Hypothalamus (tissue), 51 donors: ENCODE measurements around the gene SGCE.
A peak's percentile ranks its signal among the peaks of the same experiment; 100 is the strongest.
"Not testable (repeated sequence)": the region's sequence is repeated elsewhere in the genome, so short reads cannot be mapped to it uniquely, and the experiment has no call there.

Experiments used
- DNase-seq, 51 donors: peaks; one replicate each; lab custom pipeline; 2025; lab: John Stamatoyannopoulos, UW

The SGCE gene, protein sequence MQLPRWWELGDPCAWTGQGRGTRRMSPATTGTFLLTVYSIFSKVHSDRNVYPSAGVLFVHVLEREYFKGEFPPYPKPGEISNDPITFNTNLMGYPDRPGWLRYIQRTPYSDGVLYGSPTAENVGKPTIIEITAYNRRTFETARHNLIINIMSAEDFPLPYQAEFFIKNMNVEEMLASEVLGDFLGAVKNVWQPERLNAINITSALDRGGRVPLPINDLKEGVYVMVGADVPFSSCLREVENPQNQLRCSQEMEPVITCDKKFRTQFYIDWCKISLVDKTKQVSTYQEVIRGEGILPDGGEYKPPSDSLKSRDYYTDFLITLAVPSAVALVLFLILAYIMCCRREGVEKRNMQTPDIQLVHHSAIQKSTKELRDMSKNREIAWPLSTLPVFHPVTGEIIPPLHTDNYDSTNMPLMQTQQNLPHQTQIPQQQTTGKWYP

DNA sequence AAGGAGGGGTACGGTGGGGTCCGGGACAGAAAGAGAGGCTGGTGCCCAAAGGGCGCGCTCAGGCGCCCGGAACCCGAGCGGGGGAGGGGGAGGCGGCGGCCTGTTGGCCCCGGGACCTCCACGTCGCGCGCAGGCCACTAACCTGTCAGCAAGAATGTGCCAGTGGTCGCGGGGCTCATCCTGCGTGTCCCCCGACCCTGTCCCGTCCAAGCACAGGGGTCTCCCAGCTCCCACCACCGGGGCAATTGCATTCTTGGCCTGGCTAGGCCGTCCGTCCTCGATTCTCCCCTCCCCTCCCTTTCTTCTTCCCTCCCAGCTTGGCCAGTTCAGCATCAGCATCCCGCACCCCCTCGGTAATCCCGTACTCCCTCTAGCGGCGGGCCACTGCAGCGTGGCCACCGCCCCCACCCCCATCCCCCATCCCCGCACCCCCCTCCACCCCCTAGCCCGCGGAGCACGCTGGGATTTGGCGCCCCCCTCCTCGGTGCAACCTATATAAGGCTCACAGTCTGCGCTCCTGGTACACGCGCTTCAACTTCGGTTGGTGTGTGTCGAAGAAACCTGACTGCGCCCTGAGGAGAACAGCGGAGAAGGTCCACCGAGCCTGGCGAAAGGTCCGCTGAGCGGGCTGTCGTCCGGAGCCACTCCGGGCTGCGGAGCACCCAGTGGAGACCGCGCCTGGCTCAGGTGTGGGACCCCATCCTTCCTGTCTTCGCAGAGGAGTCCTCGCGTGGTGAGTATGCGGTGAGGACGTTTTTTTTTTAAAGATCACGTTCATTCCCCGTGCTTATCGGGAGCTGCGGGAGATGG lies at the start of gene SGCE:
Gene SGCE (minus strand): TSS at position 286 of the 810 bp plus-strand sequence. CDS start 35 bp downstream, at position 251.
- DNase-seq: peak; percentile 21 to 85 (median 70)

DNA sequence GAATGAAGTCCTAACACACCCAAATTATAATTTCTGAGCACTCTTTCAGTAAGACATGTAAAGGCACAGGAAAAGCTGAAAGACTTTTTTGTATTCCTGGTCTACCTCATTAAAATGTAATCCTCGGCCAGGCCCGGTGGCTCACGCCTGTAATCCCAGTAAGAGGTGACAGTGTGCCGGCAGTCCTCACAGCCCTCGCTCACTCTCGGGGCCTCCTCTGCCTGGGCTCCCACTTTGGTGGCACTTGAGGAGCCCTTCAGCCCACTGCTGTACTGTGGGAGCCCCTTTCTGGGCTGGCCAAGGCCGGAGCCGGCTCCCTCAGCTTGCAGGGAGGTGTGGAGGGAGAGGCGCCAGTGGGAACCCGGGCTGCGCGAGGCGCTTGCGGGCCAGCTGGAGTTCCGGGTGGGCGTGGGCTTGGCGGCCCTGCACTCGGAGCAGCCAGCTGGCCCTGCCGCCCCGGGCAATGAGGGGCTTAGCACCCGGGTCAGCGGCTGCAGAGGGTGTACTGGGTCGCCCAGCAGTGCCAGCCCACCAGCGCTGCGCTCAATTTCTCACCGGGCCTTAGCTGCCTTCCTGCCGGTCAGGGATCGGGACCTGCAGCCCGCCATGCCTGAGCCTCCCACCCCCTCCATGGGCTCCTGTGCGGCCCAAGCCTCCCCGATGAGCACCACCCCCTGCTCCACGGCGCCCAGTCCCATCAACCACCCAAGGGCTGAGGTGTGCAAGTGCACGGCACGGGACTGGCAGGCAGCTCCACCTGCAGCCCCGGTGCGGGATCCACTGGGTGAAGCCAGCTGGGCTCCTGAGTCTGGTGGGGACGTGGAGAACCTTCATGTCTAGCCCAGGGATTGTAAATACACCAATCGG lies 49.5 kb upstream of the SGCE start:
- not testable (repeated sequence) for DNase-seq

DNA sequence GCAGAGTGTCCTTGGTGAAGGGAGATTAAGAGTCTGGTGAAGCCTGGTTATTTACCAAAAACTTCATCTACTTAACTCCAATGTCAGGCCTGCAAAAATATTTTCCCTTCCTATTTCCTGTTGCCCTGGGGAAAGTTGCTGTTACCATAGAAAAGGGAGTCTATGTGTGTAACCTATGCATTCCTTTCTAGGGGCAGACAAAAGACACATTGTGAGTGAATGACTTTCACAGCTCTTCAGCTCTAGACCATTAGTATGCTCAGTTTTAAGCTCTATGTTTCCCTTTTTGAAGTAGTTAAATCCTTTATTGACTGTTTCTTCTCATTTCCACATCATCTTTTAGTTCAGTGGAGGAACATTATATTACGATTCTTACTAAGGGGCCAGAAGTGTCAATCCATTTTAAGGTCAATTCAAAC lies 45.6 kb upstream of the SGCE start:
- DNase-seq: no peak

DNA sequence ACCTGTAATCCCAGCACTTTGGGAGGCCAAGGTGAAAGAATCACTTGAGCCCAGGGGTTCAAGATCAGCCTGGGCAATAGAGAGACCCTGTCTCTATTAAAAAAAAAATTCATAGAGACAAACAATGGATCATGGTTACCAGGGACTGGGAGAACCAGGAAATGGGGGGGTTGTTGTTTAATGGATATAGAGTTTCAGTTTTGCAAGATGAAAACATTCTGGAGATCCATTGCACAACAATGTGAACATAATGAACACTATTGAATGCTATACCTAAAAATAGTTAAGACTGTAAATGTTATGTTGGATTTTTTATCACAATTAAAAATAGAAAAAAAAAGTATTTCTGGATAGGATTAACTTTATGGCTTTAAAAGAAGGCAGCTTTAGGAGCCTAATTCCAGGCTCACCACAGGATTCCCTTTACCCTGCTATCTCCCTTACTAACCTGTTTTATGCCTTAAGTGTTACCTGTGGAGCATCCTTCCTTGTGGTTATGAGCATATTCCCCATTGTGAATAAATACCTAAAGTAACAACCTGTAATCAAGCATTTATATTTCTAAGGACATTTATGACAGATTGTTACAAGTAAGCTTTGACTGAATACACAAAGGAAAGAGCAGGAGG lies 45.1 kb upstream of the SGCE start:
- DNase-seq: no peak

DNA sequence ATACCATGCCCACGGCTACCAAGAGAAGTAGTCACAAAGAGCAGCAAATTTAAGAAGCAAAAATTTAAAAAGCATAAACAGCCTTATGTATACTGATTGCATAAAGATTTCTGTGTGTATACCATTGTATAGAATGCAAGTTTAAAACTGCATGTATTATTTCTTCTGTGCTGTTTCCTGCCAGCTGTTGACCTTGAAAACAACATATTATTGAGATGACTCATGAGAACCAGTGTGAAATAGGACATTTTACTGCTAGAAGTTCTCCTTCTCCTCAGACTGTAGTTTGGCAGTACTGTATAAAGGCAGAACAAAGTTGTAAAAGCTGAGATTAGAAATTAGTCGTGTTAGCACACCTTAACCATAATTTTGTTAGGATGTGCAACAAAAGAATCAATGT lies 42.3 kb upstream of the SGCE start:
- no peak for DNase-seq

DNA sequence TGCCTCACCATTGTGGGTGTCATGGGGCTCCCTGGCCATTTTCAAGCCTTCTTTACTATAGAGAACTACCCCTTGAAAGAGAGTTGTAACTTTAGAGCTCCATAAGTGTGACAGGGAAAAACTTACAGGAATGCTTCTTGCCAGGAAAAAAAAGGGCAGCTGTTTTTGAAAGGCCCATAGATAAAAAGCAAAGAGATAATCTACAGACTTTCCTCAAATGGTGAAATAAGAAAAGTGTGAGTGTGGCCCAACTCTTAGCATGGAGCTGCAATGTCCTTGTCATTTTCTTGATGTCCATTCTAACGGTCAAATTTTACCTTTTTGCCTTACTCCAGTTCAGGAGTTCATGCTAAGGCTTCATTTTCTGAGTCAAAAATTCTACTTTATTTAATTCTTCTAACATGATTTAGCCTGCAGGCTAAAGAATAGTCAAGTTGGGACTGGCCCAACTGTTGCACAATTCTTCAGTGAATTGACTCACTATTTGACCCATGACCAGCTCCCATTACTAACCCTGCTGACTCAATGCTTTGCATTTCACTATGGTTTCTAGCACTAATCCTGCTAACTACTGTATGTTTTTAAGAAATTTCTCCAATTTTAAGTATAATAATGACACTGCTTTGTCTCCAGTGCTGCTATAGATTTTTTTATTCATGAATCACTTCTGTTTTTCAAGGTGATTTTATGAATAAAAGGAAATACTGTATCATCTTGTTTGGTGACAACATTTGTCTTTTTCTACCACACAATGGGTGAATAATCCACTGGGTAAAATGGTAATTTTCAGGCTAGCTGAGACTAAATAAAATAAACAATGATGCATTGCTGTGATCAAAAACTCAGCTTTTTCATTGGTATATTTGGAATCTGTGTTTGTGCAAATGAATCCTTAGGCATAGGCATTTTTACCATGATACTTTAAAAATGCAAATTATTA lies 41.4 kb upstream of the SGCE start:
- peak in 1 of 51 donors; percentile 1 for DNase-seq

DNA sequence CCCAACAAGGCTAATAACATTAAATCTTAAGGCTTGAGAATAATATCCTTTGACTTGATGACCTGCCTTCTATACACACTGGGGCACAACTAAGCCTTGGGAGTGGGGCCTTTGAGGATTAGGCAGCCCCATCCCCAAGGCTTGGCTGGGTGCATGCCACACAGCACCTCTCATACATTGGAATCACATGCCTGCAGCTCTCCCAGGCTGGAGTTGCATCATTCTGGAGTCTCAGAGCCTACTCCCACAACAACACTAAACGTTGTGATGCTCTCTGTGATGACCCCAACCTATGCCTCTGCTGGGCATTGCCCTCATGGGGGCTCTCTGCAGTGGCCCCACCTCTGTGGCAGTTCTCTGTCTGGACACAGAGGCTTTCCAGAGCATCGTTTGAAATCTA lies 31.9 kb upstream of the SGCE start:
- no peak for DNase-seq

DNA sequence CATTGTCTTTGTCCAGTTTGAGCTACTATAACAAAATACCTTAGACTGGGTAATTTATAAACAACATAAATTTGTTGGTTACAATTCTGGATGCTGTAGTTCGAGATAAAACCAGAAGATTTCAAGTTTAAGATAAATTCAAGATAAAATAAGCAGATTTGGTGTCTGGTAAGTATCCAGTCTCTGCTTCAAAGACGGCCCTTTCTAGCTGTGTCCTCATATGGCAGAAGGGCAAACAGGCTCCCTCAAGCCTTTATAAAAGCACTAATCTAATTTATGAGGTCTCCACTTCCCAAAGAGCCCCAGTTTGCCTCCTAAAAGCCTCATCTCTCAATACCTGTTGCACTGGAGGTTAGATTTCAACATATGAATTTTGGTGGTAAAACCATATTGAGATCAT lies 31.1 kb upstream of the SGCE start:
- no peak for DNase-seq

DNA sequence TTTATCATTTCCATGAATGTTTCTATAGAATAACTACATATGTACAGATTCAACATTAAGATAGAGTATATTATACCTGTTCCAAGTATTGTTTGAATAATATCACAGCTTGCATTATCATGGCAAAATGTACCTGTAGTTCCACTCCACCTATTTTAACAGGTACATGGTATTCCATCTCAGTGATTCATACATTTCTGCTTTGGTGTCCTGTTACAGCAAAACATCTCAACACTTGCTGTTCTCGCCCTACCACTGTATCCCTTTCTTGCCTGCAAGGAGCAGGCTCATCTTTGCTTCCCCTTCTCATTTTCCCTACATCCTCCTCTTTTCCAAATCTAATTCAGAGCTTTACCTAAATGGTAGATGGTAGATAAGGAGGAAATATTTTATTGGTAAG lies 27.1 kb upstream of the SGCE start:
- no peak for DNase-seq

DNA sequence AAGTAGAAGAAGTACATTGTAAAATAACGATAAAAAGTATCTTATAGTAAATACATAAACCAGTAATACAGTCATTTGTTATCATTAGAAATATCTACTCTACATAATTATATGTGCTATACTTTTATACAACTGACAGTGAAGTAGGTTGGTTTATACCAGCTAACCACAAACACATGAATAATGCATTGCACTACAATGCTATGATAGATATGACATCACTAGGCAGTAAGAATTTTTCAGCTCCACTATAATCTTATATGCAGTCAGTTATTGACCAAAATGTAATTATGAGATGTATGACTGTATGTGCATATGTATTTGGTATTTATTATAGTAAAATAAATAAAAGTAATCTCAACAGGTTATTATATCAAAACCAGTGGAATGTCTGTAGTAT lies 23.4 kb upstream of the SGCE start:
- DNase-seq: no peak

DNA sequence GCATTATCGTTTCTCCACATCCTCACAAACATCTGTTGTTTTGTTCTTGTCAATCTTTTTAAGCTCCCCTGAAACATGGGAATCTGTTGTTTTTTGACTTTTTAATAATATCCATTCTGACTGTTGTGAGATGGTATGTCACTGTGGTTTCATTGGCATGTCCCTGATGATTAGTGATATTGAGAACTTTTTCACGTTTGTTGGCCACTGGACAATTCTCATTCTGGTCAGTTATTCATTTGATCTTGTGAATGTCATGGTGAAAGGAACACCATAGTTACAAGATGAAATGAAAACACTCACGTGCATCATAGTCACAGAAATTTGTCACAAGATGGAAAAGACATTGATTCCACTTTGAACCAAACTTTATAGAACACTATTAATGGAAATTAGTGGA lies 20.5 kb upstream of the SGCE start:
- no peak for DNase-seq

DNA sequence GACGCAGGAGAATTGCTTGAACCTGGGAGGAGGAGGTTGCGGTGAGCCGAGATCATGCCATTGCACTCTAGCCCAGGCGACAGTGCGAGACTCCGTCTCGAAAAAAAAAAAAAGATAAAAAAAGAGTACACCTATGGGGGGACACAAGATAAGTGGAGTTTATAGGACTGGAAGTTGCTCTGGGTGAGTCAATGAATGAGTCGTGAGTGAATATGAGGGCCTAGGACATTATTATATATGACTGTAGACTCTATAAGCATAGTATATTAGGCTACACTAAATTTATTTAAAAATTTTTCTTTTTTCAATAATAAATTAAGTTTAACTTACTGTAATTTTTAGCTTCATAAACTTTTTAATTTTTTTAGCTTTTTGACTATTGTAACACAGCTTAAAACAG lies 19.4 kb upstream of the SGCE start:
- no peak for DNase-seq

DNA sequence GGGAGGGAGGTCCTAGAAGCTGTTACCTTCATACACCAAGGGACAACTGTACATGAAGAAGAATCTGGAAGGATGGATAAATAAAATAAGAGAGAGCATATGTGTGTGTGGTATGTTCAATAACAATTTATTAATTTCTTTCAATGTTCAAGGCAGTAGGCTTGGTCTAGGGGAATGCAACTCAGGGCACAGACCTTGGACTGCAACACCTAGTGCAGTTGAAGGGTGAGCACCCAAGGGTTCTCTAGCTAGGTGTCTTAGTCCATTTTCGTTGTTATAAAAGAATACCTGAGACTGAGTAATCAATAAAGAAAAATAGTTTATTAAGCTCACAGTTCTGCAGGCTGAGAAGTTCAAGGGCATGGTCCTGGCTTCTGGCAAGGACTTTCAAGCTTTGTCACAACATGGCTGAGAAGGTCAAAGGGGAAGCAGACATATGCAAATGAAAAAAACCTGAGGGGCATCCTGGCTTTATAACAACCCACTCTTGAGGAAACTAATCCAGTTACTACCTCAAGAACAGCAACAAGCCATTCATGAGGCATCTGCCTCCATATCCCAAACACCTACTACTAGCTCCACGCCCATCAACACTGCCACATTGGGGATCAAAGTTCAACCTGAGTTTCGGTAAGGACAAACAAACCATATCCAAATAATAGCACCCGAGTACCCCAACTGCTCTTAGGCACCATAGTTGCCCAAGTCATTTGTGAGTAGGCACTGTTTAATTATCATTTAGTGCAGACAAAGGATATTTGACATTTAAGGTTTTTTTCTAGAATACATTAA lies 15.7 kb upstream of the SGCE start:
- DNase-seq: no peak

DNA sequence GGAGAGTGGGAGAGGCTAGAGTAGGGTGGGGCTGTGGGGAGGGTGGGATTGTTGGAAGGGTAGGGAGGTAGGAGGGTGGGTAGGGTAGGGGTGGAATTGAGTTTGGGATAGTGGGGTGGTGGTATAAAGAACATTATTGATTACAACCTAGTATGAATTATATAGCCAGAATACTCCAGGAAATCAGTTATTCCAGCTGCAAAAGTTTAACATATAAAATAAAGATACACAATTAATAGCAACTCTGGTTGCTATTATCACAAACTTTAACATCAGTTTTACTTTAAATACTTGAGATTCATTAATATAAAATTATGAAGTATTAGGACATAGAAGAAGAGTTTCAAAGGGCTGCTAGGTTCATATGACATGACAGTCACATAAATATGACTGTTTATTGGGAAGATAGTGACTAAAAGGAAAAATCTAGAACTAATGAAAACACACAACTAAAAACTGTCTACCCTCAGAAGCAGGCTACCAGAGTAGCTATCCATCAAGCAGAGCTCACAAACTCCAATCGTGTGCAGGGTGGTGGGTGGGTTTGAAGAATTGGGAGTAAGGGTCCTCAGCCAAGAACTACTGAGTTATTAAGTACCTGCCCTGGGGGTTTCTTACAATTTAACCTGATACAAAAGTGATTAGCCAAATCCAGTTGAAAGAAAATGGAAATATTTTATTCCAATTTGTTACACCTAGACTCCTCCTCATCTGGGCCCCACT lies 14.0 kb upstream of the SGCE start:
- no peak for DNase-seq

DNA sequence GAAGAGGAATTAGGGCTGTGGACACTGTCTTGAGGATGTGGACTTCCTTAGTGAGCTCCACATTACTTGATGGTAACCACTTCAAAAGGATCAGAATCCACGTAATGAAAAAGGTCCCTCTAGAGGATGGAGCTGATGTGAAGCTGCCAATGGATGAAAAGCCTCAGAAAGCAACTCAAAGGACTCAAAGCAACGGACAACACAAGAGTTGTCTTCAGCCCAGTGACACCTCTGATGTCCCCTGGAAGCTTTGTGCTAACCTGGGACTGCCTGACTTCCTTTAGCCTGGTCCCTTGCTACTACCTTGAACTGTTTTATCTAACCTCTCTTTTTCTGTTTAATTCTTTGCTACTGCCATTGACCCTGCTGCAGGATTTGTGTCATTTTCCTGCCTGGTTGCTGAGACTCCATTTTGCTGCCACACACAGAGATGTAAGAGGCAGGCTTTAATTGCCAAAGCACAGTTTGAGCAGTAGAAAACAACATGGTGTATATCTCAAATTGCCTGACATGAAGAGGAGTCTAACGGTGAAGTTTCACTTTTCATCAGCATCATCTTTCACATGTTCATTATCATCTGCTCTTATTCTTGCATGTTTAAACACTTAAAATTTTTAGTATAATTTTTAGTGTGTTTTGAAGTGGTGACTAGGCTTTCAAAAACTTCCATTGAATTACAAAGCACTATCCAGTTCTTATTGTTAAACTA lies 11.1 kb upstream of the SGCE start:
- DNase-seq: no peak

DNA sequence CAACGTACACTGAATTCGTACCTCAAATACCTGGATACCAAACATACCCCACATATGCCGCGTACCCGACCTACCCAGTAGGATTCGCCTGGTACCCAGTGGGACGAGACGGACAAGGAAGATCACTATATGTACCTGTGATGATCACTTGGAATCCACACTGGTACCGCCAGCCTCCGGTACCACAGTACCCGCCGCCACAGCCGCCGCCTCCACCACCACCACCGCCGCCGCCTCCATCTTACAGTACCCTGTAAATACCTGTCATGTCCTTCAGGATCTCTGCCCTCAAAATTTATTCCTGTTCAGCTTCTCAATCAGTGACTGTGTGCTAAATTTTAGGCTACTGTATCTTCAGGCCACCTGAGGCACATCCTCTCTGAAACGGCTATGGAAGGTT lies 9.5 kb upstream of the SGCE start:
- no peak for DNase-seq

DNA sequence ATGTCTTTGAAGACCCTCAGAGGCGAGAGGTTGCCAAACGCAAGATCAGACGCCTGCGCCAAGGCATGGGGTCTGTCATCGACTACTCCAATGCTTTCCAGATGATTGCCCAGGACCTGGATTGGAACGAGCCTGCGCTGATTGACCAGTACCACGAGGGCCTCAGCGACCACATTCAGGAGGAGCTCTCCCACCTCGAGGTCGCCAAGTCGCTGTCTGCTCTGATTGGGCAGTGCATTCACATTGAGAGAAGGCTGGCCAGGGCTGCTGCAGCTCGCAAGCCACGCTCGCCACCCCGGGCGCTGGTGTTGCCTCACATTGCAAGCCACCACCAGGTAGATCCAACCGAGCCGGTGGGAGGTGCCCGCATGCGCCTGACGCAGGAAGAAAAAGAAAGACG lies 8.1 kb upstream of the SGCE start:
- no peak for DNase-seq
